Sigmoid colon (tissue), 4 donors: Measurements from ENCODE around the gene PGAM2.

Experiments used
- EP300 ChIP-seq, 4 donors: sonication (generic); formaldehyde crosslinking; IDR thresholded peaks; one replicate each; pipeline ENCODE4 v1.6.1; 2017; ENCODE audit warnings: antibody characterized with exemption in 4 of 4
- POLR2A ChIP-seq, 2 donors: fragments of 450-650 bp; IDR thresholded peaks; one replicate each; pipeline ENCODE4 v1.6.1; 2016; ENCODE audit warnings: antibody characterized with exemption in 2 of 2, mild to moderate bottlenecking in 2 of 2, moderate library complexity in 2 of 2
- POLR2AphosphoS5 ChIP-seq, 4 donors: sonication (generic); formaldehyde crosslinking; IDR thresholded peaks; one replicate each; pipeline ENCODE4 v1.6.1; 2017; ENCODE audit warnings: antibody characterized with exemption in 4 of 4
- TF ChIP-seq, protein P1 (sequence below), 4 experiments: fragments of 450-650 bp in 3 of 4; fragments of 200-600 bp in 1 of 4; IDR thresholded peaks; one replicate each; pipeline ENCODE4 v1.5.1; 2016 to 2019; ENCODE audit warnings: antibody characterized with exemption in 4 of 4, mild to moderate bottlenecking in 3 of 4, moderate library complexity in 2 of 4

DNA sequence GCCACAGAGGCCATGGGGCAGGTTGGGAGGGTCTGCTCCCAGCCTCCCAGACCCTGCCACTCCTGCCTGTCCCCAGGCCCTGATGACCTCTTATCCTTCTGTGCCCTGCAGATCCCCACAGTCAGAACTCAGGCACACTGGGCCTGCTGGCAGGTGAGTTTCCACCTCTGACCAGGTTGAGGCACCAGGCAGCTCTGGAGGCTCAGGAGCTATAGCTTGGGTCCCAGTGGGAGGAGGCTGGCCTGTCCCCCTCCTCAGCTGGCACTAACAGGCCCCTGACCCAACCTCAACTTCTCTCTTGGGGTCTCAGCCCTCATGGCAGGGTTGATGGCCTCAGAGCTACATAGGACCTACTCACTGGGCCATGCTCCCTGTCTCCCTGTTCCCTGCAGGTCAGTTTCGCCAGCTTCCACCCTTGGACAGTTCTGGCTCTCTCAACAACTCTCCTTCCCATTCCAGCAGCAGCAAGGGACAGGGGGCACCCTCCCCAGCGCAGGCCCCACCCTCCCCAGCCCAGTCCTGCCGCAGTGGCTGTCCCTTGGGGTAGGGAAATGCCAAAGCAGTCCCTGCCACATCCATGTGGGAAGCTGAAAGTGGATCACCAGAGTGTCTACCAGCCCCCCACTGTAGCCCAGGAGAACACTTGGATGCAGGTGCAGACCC, 36.1 kb upstream of the PGAM2 start:
- TF ChIP-seq POLR2A (IDR thresholded peaks at IDR 0.05), result no peak
- TF ChIP-seq, protein P1, sequence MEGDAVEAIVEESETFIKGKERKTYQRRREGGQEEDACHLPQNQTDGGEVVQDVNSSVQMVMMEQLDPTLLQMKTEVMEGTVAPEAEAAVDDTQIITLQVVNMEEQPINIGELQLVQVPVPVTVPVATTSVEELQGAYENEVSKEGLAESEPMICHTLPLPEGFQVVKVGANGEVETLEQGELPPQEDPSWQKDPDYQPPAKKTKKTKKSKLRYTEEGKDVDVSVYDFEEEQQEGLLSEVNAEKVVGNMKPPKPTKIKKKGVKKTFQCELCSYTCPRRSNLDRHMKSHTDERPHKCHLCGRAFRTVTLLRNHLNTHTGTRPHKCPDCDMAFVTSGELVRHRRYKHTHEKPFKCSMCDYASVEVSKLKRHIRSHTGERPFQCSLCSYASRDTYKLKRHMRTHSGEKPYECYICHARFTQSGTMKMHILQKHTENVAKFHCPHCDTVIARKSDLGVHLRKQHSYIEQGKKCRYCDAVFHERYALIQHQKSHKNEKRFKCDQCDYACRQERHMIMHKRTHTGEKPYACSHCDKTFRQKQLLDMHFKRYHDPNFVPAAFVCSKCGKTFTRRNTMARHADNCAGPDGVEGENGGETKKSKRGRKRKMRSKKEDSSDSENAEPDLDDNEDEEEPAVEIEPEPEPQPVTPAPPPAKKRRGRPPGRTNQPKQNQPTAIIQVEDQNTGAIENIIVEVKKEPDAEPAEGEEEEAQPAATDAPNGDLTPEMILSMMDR (IDR thresholded peaks at IDR 0.05), result no peak
- TF ChIP-seq EP300 (IDR thresholded peaks at IDR 0.05), result no peak
- TF ChIP-seq POLR2AphosphoS5 (IDR thresholded peaks at IDR 0.05), result no peak
